ENCODE data around the gene NDRG3.

- TF ChIP-seq YY1 (IDR thresholded peaks at IDR 0.05; ENCODE audit: low read depth) = no peak
- TF ChIP-seq TAF1 (IDR thresholded peaks at IDR 0.05; ENCODE audit: borderline replicate concordance, low read depth, low read length) = no peak
- no peak for TF ChIP-seq TEAD4 (IDR thresholded peaks at IDR 0.05; ENCODE audit: borderline replicate concordance, insufficient read depth)
- TF ChIP-seq CTCF (IDR thresholded peaks at IDR 0.05) = no peak
- TF ChIP-seq ZBTB33 (IDR thresholded peaks at IDR 0.05; ENCODE audit: borderline replicate concordance, low read depth) = no peak
- no peak for TF ChIP-seq FOXM1 (IDR thresholded peaks at IDR 0.05; ENCODE audit: low read depth)
- no peak for TF ChIP-seq RAD21 (IDR thresholded peaks at IDR 0.05; ENCODE audit: low read length)
- TF ChIP-seq SIN3A (IDR thresholded peaks at IDR 0.05; ENCODE audit: borderline replicate concordance, low read depth, low read length) = no peak
- TF ChIP-seq MXI1 (IDR thresholded peaks at IDR 0.05; ENCODE audit: low read depth, low read length) = no peak
- TF ChIP-seq RCOR1 (IDR thresholded peaks at IDR 0.05; ENCODE audit: low read length) = no peak
- no peak for TF ChIP-seq IRF3 (IDR thresholded peaks at IDR 0.05; ENCODE audit: low read depth, low read length)
- TF ChIP-seq REST (IDR thresholded peaks at IDR 0.05; ENCODE audit: low read depth, low read length) = no peak
- TF ChIP-seq MAX (IDR thresholded peaks at IDR 0.05; ENCODE audit: low read depth) = no peak
- no peak for TF ChIP-seq POLR2AphosphoS5 (IDR thresholded peaks at IDR 0.05; ENCODE audit: low read depth, low read length)
These were observed 23.0 kb upstream of the NDRG3 start for GRCh38 chr20:36768768-36769430.
